BLaER1 treated with 17β-estradiol and CSF1 and Interleukin-3, amounts not matched to agents 10 nM and 100 nM (cell line): Measurements from ENCODE around the gene MAP3K7CL.

Experiments
- H3K27ac ChIP-seq, 11 experiments: shearing (Covaris generic); formaldehyde crosslinking; 2 replicates each; pipeline ENCODE4 v1.8.1; 2022
- H3K27me3 ChIP-seq, 11 experiments: shearing (Covaris generic); formaldehyde crosslinking; 2 replicates each; pipeline ENCODE4 v1.8.1; 2022
- H3K36me3 ChIP-seq, 11 experiments: shearing (Covaris generic); formaldehyde crosslinking; 2 replicates each; pipeline ENCODE4 v1.8.1; 2022
- H3K4me1 ChIP-seq, 10 experiments: shearing (Covaris generic); formaldehyde crosslinking; 2 replicates each; pipeline ENCODE4 v1.8.1; 2022
- H3K4me2 ChIP-seq, 11 experiments: shearing (Covaris generic); formaldehyde crosslinking; 2 replicates each; pipeline ENCODE4 v1.8.1; 2022
- H3K4me3 ChIP-seq, 10 experiments: shearing (Covaris generic); formaldehyde crosslinking; 2 replicates each; pipeline ENCODE4 v1.8.1; 2022
- H3K9ac ChIP-seq, 11 experiments: shearing (Covaris generic); formaldehyde crosslinking; 2 replicates each; pipeline ENCODE4 v1.8.1; 2022
- H3K9me3 ChIP-seq, 11 experiments: shearing (Covaris generic); formaldehyde crosslinking; replicated peaks in 1 of 11; 2 replicates each; pipeline ENCODE4 v1.8.1; 2022
- H4K20me1 ChIP-seq, 11 experiments: shearing (Covaris generic); formaldehyde crosslinking; 2 replicates each; pipeline ENCODE4 v1.8.1; 2022
- Cebpa-rat ChIP-seq, 11 experiments: shearing (Covaris generic); IDR thresholded peaks; 2 replicates each; pipeline ENCODE4 v1.8.1; 2022

The MAP3K7CL gene

GRCh38 chr21:29121759-29122158 lies 8.7 kb upstream of the MAP3K7CL start:
- Histone ChIP-seq H3K4me3 (no peak overlapping the region), H3K4me2 (no peak overlapping the region), H3K27me3 (no peaks in the 10 kb centered on the region), H3K36me3 (no peaks in the 10 kb centered on the region), H3K9me3 (peaks cover 0 to 12% (median 4%) of the 10 kb centered on the region in 11 experiments; a peak in 5 of 22 replicates), H3K9ac (no peak overlapping the region), H3K27ac (no peak overlapping the region), H4K20me1 (no peaks in the 10 kb centered on the region), H3K4me1 (peaks cover 0 to 12% (median 4%) of the 10 kb centered on the region in 10 experiments; a peak in 6 of 20 replicates)
- no peak for TF ChIP-seq Cebpa-rat (IDR thresholded peaks at IDR 0.05)

DNA sequence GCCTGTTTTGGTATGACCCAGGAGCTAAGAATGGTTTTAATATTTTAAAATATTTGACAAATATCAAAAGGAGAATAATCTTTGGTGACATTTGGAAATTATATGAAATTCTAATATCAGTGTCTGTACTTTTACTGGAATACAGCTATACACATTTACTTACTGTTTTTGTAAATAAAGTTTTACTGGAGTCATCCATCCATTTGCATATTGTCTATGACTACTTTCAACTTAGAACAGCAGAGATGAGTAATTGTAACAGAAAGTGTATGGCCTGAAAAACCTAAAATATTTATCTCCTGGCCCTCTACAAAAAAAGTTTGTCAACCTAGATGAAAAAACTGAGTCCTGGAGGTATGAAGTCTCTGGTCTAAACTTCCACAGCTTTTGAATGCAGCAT lies 5.8 kb upstream of the MAP3K7CL start:
- Histone ChIP-seq H3K9me3 (peaks cover 0 to 18% (median 9%) of the 10 kb centered on the region in 11 experiments; a peak in 11 of 22 replicates), H3K9ac (no peak overlapping the region), H3K4me3 (no peak overlapping the region), H3K4me1 (peaks cover 0 to 11% (median 4%) of the 10 kb centered on the region in 10 experiments; a peak in 4 of 20 replicates), H3K4me2 (no peak overlapping the region), H4K20me1 (no peaks in the 10 kb centered on the region), H3K27ac (no peak overlapping the region), H3K36me3 (no peaks in the 10 kb centered on the region), H3K27me3 (no peaks in the 10 kb centered on the region)
- no peak for TF ChIP-seq Cebpa-rat (IDR thresholded peaks at IDR 0.05)

DNA sequence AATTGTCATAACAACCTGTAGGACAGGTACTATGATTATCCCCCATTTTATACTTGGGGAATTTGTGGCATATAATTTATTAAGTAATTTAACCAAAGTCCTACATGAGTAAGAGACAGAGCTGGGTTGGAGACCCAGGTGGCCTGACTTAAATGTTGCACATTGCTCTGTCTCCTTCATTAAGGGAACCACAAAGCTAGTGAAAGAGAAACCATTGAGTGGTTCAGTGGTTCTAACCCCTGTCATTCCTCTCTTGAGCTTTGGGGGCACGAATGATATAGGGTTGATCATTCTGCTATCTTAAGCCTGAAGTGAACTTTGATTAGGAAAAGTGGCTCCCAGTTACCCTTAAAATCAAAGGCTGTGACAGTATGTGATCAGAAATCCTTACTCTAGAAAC lies 5.3 kb upstream of the MAP3K7CL start:
- no peaks in the 10 kb centered on the region for H4K20me1 ChIP-seq
- H3K36me3 ChIP-seq: no peaks in the 10 kb centered on the region
- H3K4me3 ChIP-seq: no peak overlapping the region
- no peak for TF ChIP-seq Cebpa-rat (IDR thresholded peaks at IDR 0.05)
- H3K4me2 ChIP-seq: peak overlapping the region in 4 of 11 experiments; percentile 2 to 17 (median 15); a peak in 3 of 22 replicates
- H3K27ac ChIP-seq: peak overlapping the region in 1 of 11 experiments; percentile 26; a peak in 1 of 22 replicates
- H3K27me3 ChIP-seq: no peaks in the 10 kb centered on the region
- peaks cover 0 to 11% (median 4%) of the 10 kb centered on the region in 10 experiments; a peak in 4 of 20 replicates for H3K4me1 ChIP-seq
- H3K9ac ChIP-seq: no peak overlapping the region
- H3K9me3 ChIP-seq: peaks cover 0 to 22% (median 10%) of the 10 kb centered on the region in 11 experiments; a peak in 13 of 22 replicates

GRCh38 chr21:29125979-29126378 lies 4.5 kb upstream of the MAP3K7CL start:
- H3K27ac ChIP-seq: peak overlapping the region in 1 of 11 experiments; percentile 26; a peak in 2 of 22 replicates
- no peaks in the 10 kb centered on the region for H4K20me1 ChIP-seq
- no peak overlapping the region for H3K9ac ChIP-seq
- no peak overlapping the region for H3K4me3 ChIP-seq
- H3K27me3 ChIP-seq: no peaks in the 10 kb centered on the region
- peaks cover 0 to 18% (median 8%) of the 10 kb centered on the region in 10 experiments; a peak in 7 of 20 replicates for H3K4me1 ChIP-seq
- TF ChIP-seq Cebpa-rat (IDR thresholded peaks at IDR 0.05): no peak
- no peaks in the 10 kb centered on the region for H3K36me3 ChIP-seq
- peak overlapping the region in 2 of 11 experiments; percentile 2 to 17; a peak in 1 of 22 replicates for H3K4me2 ChIP-seq
- peaks cover 0 to 23% (median 11%) of the 10 kb centered on the region in 11 experiments; a peak in 14 of 22 replicates for H3K9me3 ChIP-seq

GRCh38 chr21:29133241-29133640 lies 2.8 kb downstream of the MAP3K7CL start:
- Histone ChIP-seq H3K27me3 (no peaks in the 10 kb centered on the region), H3K9ac (no peak overlapping the region), H4K20me1 (no peaks in the 10 kb centered on the region), H3K4me1 (peaks cover 0 to 7% (median 3%) of the 10 kb centered on the region in 10 experiments; a peak in 4 of 20 replicates), H3K9me3 (peaks cover 0 to 12% (median 6%) of the 10 kb centered on the region in 11 experiments; a peak in 12 of 22 replicates), H3K4me3 (no peak overlapping the region), H3K4me2 (no peak overlapping the region), H3K36me3 (no peaks in the 10 kb centered on the region), H3K27ac (no peak overlapping the region)
- TF ChIP-seq Cebpa-rat (IDR thresholded peaks at IDR 0.05): no peak

DNA sequence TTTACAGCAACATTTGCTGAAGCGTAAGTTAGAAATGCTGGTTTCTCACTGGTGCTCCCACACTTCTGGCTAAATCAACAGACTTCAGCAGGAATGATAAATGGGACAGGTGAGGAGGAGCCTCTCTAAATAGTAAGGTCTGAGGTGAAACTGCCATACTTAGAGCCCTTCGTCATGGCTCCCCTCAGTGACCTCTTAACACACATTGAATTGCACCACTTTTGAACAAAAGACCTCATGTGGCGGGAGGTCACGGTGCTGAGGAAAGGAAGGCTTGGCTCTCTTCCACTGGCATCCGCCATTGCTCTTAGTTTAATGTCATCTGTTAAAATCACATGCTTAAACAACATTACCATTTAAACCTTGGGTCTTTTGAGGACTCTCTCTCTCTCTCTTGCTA lies 3.4 kb downstream of the MAP3K7CL start:
- no peaks in the 10 kb centered on the region for H3K27me3 ChIP-seq
- H3K36me3 ChIP-seq: no peaks in the 10 kb centered on the region
- peaks cover 0 to 7% (median 3%) of the 10 kb centered on the region in 10 experiments; a peak in 4 of 20 replicates for H3K4me1 ChIP-seq
- no peak overlapping the region for H3K4me3 ChIP-seq
- no peaks in the 10 kb centered on the region for H4K20me1 ChIP-seq
- no peak overlapping the region for H3K27ac ChIP-seq
- no peak overlapping the region for H3K4me2 ChIP-seq
- TF ChIP-seq Cebpa-rat (IDR thresholded peaks at IDR 0.05): no peak
- peaks cover 0 to 12% (median 6%) of the 10 kb centered on the region in 11 experiments; a peak in 12 of 22 replicates for H3K9me3 ChIP-seq
- H3K9ac ChIP-seq: no peak overlapping the region

DNA sequence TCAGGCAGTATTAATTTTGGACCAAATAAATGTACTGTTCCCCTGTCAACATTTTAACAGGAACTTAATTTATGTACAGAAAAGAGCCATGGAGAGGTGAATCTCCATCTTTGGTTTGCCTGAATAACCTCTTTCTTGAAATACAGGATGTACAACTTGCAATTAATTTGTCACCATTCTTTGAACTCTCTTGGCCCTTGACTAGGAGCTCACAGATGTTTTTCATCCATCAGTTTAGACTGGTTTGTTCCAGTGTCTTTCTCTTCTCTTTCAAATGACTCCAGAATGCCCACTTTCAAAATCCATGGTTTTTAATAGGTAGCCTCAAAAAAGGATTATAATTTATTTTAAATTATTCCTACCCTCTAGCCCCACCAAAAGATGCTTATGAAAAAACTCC lies 5.0 kb downstream of the MAP3K7CL start:
- no peak for TF ChIP-seq Cebpa-rat (IDR thresholded peaks at IDR 0.05)
- Histone ChIP-seq H3K4me3 (no peak overlapping the region), H3K9ac (no peak overlapping the region), H3K36me3 (no peaks in the 10 kb centered on the region), H3K9me3 (peaks cover 0 to 2% (median 0%) of the 10 kb centered on the region in 11 experiments; a peak in 2 of 22 replicates), H3K4me1 (peaks cover 0 to 6% (median 2%) of the 10 kb centered on the region in 10 experiments; a peak in 4 of 20 replicates), H3K27ac (no peak overlapping the region), H3K4me2 (no peak overlapping the region), H3K27me3 (no peaks in the 10 kb centered on the region), H4K20me1 (no peaks in the 10 kb centered on the region)

- H3K9me3 ChIP-seq: no peaks in the 10 kb centered on the region
- no peaks in the 10 kb centered on the region for H4K20me1 ChIP-seq
- no peaks in the 10 kb centered on the region for H3K36me3 ChIP-seq
- H3K9ac ChIP-seq: no peak overlapping the region
- no peaks in the 10 kb centered on the region for H3K27me3 ChIP-seq
- H3K27ac ChIP-seq: no peak overlapping the region
- peaks cover 0 to under 1% (median 0%) of the 10 kb centered on the region in 10 experiments; a peak in 2 of 20 replicates for H3K4me1 ChIP-seq
- no peak overlapping the region for H3K4me3 ChIP-seq
- no peak for TF ChIP-seq Cebpa-rat (IDR thresholded peaks at IDR 0.05)
- no peak overlapping the region for H3K4me2 ChIP-seq
Measured at GRCh38 chr21:29136033-29136432, 5.6 kb downstream of the MAP3K7CL start.

GRCh38 chr21:29144736-29145353 lies 14.4 kb downstream of the MAP3K7CL start:
- TF ChIP-seq Cebpa-rat (IDR thresholded peaks at IDR 0.05): no peak
- H4K20me1 ChIP-seq: no peaks in the 10 kb centered on the region
- H3K4me3 ChIP-seq: peak overlapping the region in 2 of 10 experiments; percentile 3 to 22; a peak in 5 of 20 replicates
- peaks cover 43 to 55% (median 50%) of the 10 kb centered on the region in 10 experiments for H3K4me1 ChIP-seq
- H3K27ac ChIP-seq: peak overlapping the region; percentile 46 to 94 (median 88)
- H3K27me3 ChIP-seq: no peaks in the 10 kb centered on the region
- peaks cover 0 to 7% (median 0%) of the 10 kb centered on the region in 11 experiments; a peak in 2 of 22 replicates for H3K9me3 ChIP-seq
- H3K9ac ChIP-seq: peak overlapping the region; percentile 23 to 80 (median 73); a peak in 21 of 22 replicates
- H3K36me3 ChIP-seq: no peaks in the 10 kb centered on the region
- peak overlapping the region; percentile 54 to 85 (median 67) for H3K4me2 ChIP-seq
